HTERT RPE-1 (cell line): ENCODE results near the gene RALGPS1.

Experiments
- in situ Hi-C: fragments of 300-500 bp; cut with MboI; formaldehyde crosslinking; loops from 4 replicates; pipeline ENCODE4 v1.14.3; 2020; ENCODE audit warnings: low sequenced_read_pairs

Gene RALGPS1

GRCh38 chr9:127214421-127215267 lies 300.1 kb downstream of the RALGPS1 start:
- in situ Hi-C loops, result no loop called here

- in situ Hi-C loops, result no loop called here
These were observed 301.0 kb downstream of the RALGPS1 start for GRCh38 chr9:127215268-127216209.

- in situ Hi-C loops, result no loop called here
These were observed 301.8 kb downstream of the RALGPS1 start for GRCh38 chr9:127216210-127216887.

GRCh38 chr9:127216888-127217217 lies 302.3 kb downstream of the RALGPS1 start:
- in situ Hi-C loops, result no loop called here

- in situ Hi-C loops, result no loop called here
These were observed 304.2 kb downstream of the RALGPS1 start for GRCh38 chr9:127218818-127219217.

GRCh38 chr9:127219520-127219919 lies 304.9 kb downstream of the RALGPS1 start:
- in situ Hi-C loops, result no loop called here

- in situ Hi-C loops, result no loop called here
These were observed 307.1 kb downstream of the RALGPS1 start for GRCh38 chr9:127221695-127222094.

- in situ Hi-C loops, result no loop called here
These were observed 308.0 kb downstream of the RALGPS1 start for GRCh38 chr9:127222388-127223095.

- in situ Hi-C loops, result no loop called here
These were observed 308.7 kb downstream of the RALGPS1 start for GRCh38 chr9:127223266-127223665.

GRCh38 chr9:127223810-127224177 lies 309.2 kb downstream of the RALGPS1 start:
- in situ Hi-C loops, result no loop called here

- in situ Hi-C loops, result no loop called here
These were observed 309.7 kb downstream of the RALGPS1 start for GRCh38 chr9:127224178-127224882.

- in situ Hi-C loops, result no loop called here
These were observed 310.5 kb downstream of the RALGPS1 start for GRCh38 chr9:127224883-127225739.

GRCh38 chr9:127225801-127226625 lies 311.4 kb downstream of the RALGPS1 start:
- in situ Hi-C loops, result no loop called here

- in situ Hi-C loops, result no loop called here
These were observed 315.3 kb downstream of the RALGPS1 start for GRCh38 chr9:127229691-127230417.

- in situ Hi-C loops, result no loop called here
These were observed 317.1 kb downstream of the RALGPS1 start for GRCh38 chr9:127231666-127232065.

GRCh38 chr9:127232833-127233549 lies 318.4 kb downstream of the RALGPS1 start:
- in situ Hi-C loops, result no loop called here

- in situ Hi-C loops, result no loop called here
These were observed 319.0 kb downstream of the RALGPS1 start for GRCh38 chr9:127233550-127233949.
